HG02943 (cell line): ENCODE results near the gene LNX1.

Experiments
- ATAC-seq: cut with Tn5 transposase; IDR thresholded peaks from one replicate; pipeline ENCODE4 v1.9.1; 2021; ENCODE audit warnings: mild to moderate bottlenecking, low read depth, moderate library complexity; ENCODE audit not compliant: unreplicated experiment

The LNX1 gene

GRCh38 chr4:53541577-53542206 lies 49.6 kb downstream of the LNX1 start:
- ATAC-seq = no peak

DNA sequence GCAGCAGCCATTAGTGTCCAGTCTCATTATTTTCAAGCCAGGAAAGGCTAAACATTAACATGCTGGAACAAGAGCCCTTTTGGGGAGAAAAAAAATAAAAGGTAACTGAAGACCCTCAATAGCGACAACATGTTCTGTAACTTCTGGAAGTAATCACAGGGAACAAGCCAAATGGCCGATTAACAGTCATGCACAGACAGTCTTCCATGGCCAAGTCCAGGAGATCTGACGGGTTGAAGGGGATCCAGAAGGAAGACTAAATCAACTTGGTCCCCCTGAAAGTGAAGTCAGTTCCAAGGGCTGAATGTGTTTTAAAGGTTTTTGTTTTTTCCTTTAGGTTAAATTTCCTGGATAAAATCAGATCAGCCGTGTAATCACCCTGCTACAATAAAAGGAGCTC lies 52.5 kb downstream of the LNX1 start:
- ATAC-seq = no peak

DNA sequence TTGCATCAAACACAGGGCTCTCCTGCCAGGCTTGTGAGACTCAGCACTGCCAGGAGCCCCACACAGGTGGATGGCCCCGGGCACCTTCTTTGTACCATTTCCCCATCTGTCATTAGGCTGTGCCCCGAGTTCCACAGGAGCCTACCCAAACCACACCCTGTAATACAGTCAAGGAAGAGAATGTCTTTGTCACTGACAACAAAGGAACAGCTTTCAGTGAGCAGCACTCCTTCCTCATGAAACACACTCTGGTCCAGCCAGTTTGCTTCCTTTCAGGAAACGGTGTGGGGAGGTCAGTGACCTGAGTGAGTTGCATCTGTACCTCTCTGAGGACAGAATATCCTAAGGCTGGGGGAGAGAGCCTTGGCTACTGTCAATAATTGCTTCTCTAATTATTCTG lies 53.7 kb downstream of the LNX1 start:
- ATAC-seq = no peak

DNA sequence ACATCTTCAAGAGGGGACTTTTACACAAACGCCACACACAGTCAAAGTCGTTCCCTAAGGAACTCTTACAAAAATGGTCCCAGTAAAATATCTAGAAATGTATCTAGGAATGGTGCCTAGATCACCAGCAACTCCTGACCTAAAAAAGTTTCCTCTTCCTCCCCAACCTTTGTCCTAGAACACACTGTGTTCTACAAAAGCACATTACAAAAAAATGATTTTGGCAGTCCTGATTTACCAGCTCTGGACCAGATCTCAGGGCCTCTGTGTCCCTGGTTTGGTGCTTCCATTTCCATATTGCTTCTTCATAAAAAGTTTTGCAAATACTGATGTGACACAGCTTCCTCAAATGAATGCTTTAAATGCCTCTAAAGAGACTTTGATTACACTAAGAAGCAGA lies 55.0 kb downstream of the LNX1 start:
- ATAC-seq = no peak

- ATAC-seq = no peak
These were observed 55.7 kb downstream of the LNX1 start for GRCh38 chr4:53535567-53535966.

- no peak for ATAC-seq
These were observed 56.6 kb downstream of the LNX1 start for GRCh38 chr4:53534684-53535083.

- no peak for ATAC-seq
These were observed 58.8 kb downstream of the LNX1 start for GRCh38 chr4:53532521-53532920.

- no peak for ATAC-seq
These were observed 59.6 kb downstream of the LNX1 start for GRCh38 chr4:53531585-53532224.

DNA sequence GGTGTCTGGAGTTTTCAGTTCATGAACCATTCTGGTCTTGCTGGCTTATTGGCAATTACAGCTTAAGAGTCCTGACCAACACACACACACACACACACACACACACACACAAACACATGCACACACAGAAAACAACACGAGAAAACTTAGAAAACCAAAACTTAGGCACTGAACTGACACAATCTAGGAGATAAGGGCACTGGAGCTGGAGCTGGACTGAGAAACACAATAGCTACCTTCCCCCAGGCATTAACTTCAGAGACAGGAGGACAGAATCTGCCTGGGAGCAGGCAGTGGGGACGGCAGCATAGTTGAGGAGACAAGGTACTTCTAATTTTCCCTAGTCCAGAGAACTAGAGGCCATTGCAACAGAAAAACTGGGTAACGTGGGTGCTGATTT lies 62.3 kb downstream of the LNX1 start:
- ATAC-seq = no peak

- ATAC-seq = no peak
These were observed 63.4 kb downstream of the LNX1 start for GRCh38 chr4:53527930-53528329.

- no peak for ATAC-seq
These were observed 64.0 kb downstream of the LNX1 start for GRCh38 chr4:53527326-53527725.

DNA sequence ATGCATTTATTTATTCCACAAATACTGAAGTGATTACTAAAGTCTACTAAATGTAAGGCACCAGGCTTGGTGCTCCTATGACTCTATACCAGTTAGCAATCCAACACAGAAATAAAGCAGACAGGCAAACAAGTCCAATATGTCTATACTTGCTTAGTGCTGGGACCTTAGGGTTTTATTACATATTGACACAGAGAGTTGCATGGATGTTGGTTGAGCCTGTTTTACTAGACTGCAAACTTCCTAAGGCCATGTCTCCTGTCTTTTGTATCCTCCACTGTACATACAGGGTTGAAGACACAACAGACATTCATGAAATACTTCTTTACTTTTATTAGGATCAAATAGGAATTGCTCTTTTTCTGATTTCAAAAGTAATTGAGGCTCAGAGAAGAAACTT lies 69.0 kb downstream of the LNX1 start:
- ATAC-seq = no peak

- ATAC-seq = no peak
These were observed 71.2 kb downstream of the LNX1 start for GRCh38 chr4:53520116-53520515.

DNA sequence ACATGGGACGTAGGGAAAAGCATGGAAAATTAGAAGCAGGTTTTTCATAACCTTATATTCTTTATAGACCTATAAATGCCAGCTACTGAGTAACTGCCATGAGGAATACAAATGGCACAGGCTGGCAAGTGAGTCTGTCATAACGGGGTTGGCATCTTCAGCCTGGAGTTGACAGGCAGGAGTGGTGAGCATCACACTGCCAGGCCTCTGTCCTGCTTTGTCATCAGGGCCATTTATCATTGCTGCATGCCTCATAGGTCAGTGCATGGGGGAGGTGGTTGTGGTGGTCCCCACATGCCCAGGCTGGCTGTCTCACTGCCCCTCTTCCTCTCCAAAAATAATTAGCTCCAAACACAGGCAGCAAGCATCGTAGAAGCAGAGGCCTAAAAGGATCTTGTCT lies 72.5 kb downstream of the LNX1 start:
- no peak for ATAC-seq

GRCh38 chr4:53515076-53515475 lies 76.2 kb downstream of the LNX1 start:
- ATAC-seq = no peak

GRCh38 chr4:53514509-53514908 lies 76.8 kb downstream of the LNX1 start:
- no peak for ATAC-seq

- no peak for ATAC-seq
These were observed 78.7 kb downstream of the LNX1 start for GRCh38 chr4:53512608-53513007.

- ATAC-seq = no peak
These were observed 80.3 kb downstream of the LNX1 start for GRCh38 chr4:53511014-53511413.

GRCh38 chr4:53510321-53510720 lies 81.0 kb downstream of the LNX1 start:
- no peak for ATAC-seq

DNA sequence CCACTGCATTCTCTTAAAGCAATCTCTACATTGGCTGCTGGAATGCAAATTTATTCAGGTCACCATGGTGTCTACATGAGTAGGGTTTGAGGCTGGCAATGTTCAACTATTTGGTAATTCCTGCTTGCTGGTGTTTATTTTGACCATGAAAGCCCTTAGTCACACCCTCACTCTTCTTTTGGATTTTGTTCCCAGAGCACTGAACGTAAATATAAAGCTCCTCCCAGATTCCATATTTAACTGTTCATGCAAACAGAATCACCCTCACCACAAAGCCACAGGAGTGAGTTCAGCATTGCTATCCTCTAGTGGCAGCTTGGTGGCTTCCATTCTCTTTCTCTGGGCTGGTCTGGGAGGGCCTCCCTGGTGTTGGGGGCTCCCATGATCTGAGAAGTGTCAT lies 82.8 kb downstream of the LNX1 start:
- no peak for ATAC-seq

DNA sequence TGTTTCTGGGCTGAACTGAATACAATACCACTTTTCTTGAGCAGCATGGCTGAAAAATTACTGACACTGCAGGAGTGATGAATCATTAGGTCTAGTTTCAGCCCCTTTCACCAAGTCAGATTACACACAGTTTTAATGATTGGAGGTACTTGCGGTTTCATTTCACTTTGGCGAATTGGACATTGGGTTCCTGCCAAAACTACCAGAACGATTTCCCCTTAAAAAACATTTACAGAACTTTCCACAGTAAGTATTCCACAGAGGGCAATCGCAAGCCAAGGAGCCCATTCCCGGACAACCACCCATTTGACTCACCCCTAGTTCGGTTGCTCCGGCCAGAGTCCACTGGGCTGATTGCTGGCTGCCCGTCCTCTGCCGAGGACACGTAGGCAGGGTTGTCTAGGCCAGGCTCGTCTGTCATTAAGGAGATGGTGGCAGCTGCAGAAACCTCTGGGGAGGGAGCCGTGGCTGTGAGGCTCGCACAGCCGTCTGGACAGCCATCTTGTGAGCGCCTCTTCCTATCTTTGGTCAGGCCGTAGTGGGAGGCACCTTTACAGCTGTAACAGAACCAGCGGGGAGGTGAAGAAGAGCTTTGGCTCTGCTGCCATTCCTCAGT lies 83.5 kb downstream of the LNX1 start:
- ATAC-seq = no peak

- ATAC-seq = no peak
These were observed 84.2 kb downstream of the LNX1 start for GRCh38 chr4:53507058-53507457.
